GM12878 (cell line): ENCODE data around the gene SLC2A9. TPM values are rescaled to one million over a fixed set of nuclear protein-coding genes. Genes with fewer than 3 reads are reported as not detected.

ENCODE experiments used
- ATAC-seq: fragments of 200-7000 bp; cut with Tn5 transposase; 3 replicates; pipeline ENCODE4 v1.9.1; 2020; ENCODE audit warnings: mild to moderate bottlenecking, moderate library complexity
- BruUV-seq: library from RNA; stranded (reverse); fragments of 400-500 nt; replicated peaks from 2 replicates; lab custom pipeline; 2021; lab: Mats Ljungman, UMichigan
- CTCF ChIA-PET: fragments of 300-600 bp; sonication (Branson Sonifier 250); formaldehyde crosslinking; extraction: SDS; loops from one replicate; lab custom pipeline; 2021; ENCODE audit warnings: inconsistent platforms; lab: Yijun Ruan, JAX
- POLR2A ChIA-PET: fragments of 350-600 bp; formaldehyde crosslinking; extraction: SDS; loops from one replicate; lab custom pipeline; 2021; ENCODE audit warnings: inconsistent platforms; lab: Charles Lee
- RAD21 ChIA-PET: fragments of 300-600 bp; sonication (Branson Sonifier 250); formaldehyde crosslinking; loops from one replicate; lab custom pipeline; 2023; ENCODE audit warnings: antibody characterized with exemption; ENCODE audit not compliant: unreplicated experiment; lab: Charles Lee
- SMC1A ChIA-PET: fragments of 300-600 bp; sonication (Branson Sonifier 250); formaldehyde crosslinking; loops from one replicate; lab custom pipeline; 2023; ENCODE audit not compliant: unreplicated experiment, uncharacterized antibody; lab: Charles Lee
- DNase-seq: peaks from one replicate; pipeline ENCODE4 v3.0.0-alpha.2; 2011; ENCODE audit warnings: low read depth, low spot score
- FAIRE-seq: peaks from 3 replicates; lab custom pipeline; 2011; peaks lifted over from hg19 to GRCh38; lab: Jason Lieb, UNC
- H2AFZ ChIP-seq: 2 replicates; pipeline ENCODE4 v1.6.0; 2011; ENCODE audit warnings: low read depth, low read length, control low read depth; ENCODE audit not compliant: control insufficient read depth
- H3K27ac ChIP-seq: 2 replicates; pipeline ENCODE4 v1.5.1; 2011; ENCODE audit warnings: control low read depth; ENCODE audit not compliant: control insufficient read depth, insufficient read depth
- H3K27me3 ChIP-seq, 2 experiments: replicated peaks in 1 of 2; 2 replicates each; pipeline versions ENCODE4 v1.6.0 to v1.6.1; 2011; ENCODE audit warnings: low read length in 1 of 2; ENCODE audit not compliant: control insufficient read depth in 2 of 2, insufficient read depth in 2 of 2
- H3K36me3 ChIP-seq, 2 experiments: 2 replicates each; pipeline ENCODE4 v1.5.1; 2011; ENCODE audit warnings: low read length in 1 of 2; ENCODE audit not compliant: control insufficient read depth in 2 of 2, insufficient read depth in 2 of 2
- H3K4me1 ChIP-seq: 2 replicates; pipeline ENCODE4 v1.6.1; 2011; ENCODE audit warnings: mild to moderate bottlenecking, low read length, moderate library complexity, mixed read lengths; ENCODE audit not compliant: control insufficient read depth, insufficient read depth
- H3K4me2 ChIP-seq: 2 replicates; pipeline ENCODE4 v1.6.0; 2011; ENCODE audit warnings: control low read depth; ENCODE audit not compliant: control insufficient read depth, insufficient read depth
- H3K4me3 ChIP-seq: fragments of 200-600 bp; sonication (generic); 2 replicates; pipeline ENCODE4 v1.5.1; 2016
- H3K79me2 ChIP-seq: 2 replicates; pipeline ENCODE4 v1.6.0; 2011; ENCODE audit warnings: low read length; ENCODE audit not compliant: control insufficient read depth, insufficient read depth
- H3K9ac ChIP-seq: 2 replicates; pipeline ENCODE4 v1.8.0; 2011; ENCODE audit warnings: low read length, control low read depth, mixed read lengths; ENCODE audit not compliant: control insufficient read depth, insufficient read depth
- H3K9me3 ChIP-seq: replicated peaks from 3 replicates; pipeline ENCODE4 v1.5.1; 2011; ENCODE audit warnings: mild to moderate bottlenecking, low read length; ENCODE audit not compliant: control insufficient read depth, insufficient read depth
- H4K20me1 ChIP-seq: 2 replicates; pipeline ENCODE4 v1.6.0; 2011; ENCODE audit not compliant: control insufficient read depth, insufficient read depth
- JUNB ChIP-seq: IDR thresholded peaks from 2 replicates; pipeline ENCODE4 v1.6.1; 2016; ENCODE audit warnings: antibody characterized with exemption, mild to moderate bottlenecking
- PKNOX1 ChIP-seq: fragments of 450-650 bp; IDR thresholded peaks from 2 replicates; pipeline ENCODE4 v1.6.1; 2016; ENCODE audit warnings: mild to moderate bottlenecking
- ZNF687 ChIP-seq: fragments of 450-650 bp; IDR thresholded peaks from 2 replicates; pipeline ENCODE4 v1.6.1; 2017; ENCODE audit warnings: mild to moderate bottlenecking, moderate library complexity
- WGBS: methylation state at CpG from one replicate; pipeline ENCODE4 v1.1.6; 2016; ENCODE audit warnings: low lambda C conversion rate; ENCODE audit not compliant: insufficient replicate concordance, insufficient coverage; ENCODE audit errors: missing lambda C conversion rate; 5-methylcytosine and 5-hydroxymethylcytosine counted together
- in situ Hi-C: fragments of 300-500 bp; cut with MboI; formaldehyde crosslinking; loops from 9 replicates; pipeline ENCODE4 v1.14.3; 2018; ENCODE audit warnings: mixed read lengths
- intact Hi-C: fragments of 100-400 bp; cut with micrococcal nuclease; formaldehyde crosslinking; loops from one replicate; pipeline ENCODE4 v1.14.2; 2022; ENCODE audit not compliant: unreplicated experiment
- polyA plus RNA-seq, 11 experiments: library from polyadenylated mRNA; depleted of rRNA in 4 of 11; unstranded in 6 of 11; stranded (reverse) in 5 of 11; fragments of >200 nt; fragmentation: Nextera tagmentation in 4 of 11; fragmentation: Illumina TruSeq in 1 of 11; extraction: Ambion mirVana in 4 of 11; extraction: Trizol in 1 of 11; gene quantifications; 1 replicate in 1 of 11; 2 replicates in 10 of 11; pipeline versions ENCODE4 v1.2.1 to v1.2.3, GENCODE V29; 2011 to 2016; ENCODE audit warnings: inconsistent platforms in 2 of 11, missing spikeins in 2 of 11, low read depth in 1 of 11
- total RNA-seq, 4 experiments: library from RNA; depleted of rRNA in 3 of 4; stranded (reverse); fragments of >200 nt in 3 of 4; fragmentation: Illumina TruSeq in 1 of 4; extraction: Trizol in 1 of 4; gene quantifications; 2 replicates each; pipeline versions ENCODE4 v1.2.1 to v1.2.3, GENCODE V29; 2013 to 2021

SLC2A9 gene
- total and polyA plus RNA-seq, 10 of the 15 experiments (the other 5 are each of a cell fraction or from before 2014, with no cell fraction given): 0.28 to 2.8 (median 1.2) TPM

- TF ChIP-seq JUNB (peak; percentile 11; the same call in 1 of the 2 replicates), ZNF687 (0 out of 2 replicates have a peak, but pooled peaks have one; percentile 15), PKNOX1 (no peak)
- no peaks in the 10 kb centered on the region; the same call in 2 of the 3 replicates for H3K9me3 ChIP-seq
- no peak overlapping the region for H3K27ac ChIP-seq
- 38% methylated on average over 3 of the region's 3 CpGs for WGBS
- H3K27me3 ChIP-seq: no peaks in the 10 kb centered on the region; a peak in 1 of 4 replicates
- peaks cover 3% of the 10 kb centered on the region; the same call in 1 of the 2 replicates for H3K4me1 ChIP-seq
- no peaks in the 10 kb centered on the region for H3K36me3 ChIP-seq
- ChIA-PET RAD21 (interaction anchor here (0.9 to 1.0 kb wide), 2 partner anchors 8 to 196 kb away, joined by 3 to 5 read pairs; no protein-coding TSS in a partner anchor), POLR2A (no interaction called here), CTCF (interaction anchor here (2.5 kb wide), 1 partner anchor 202 kb away, joined by 11 read pairs; no protein-coding TSS in a partner anchor), SMC1A (interaction anchor here (1.1 kb wide), 1 partner anchor 306 kb away, joined by 3 read pairs; no protein-coding TSS in a partner anchor)
- DNase-seq (no peak), ATAC-seq (no peak), FAIRE-seq (no peak)
- no TSS peak for BruUV-seq
- H3K4me3 ChIP-seq: no peak overlapping the region
- H4K20me1 ChIP-seq: no peaks in the 10 kb centered on the region
- intact Hi-C loops (no loop called here), in situ Hi-C loops (no loop called here)
- H3K79me2 ChIP-seq: no peaks in the 10 kb centered on the region
- H3K9ac ChIP-seq: no peak overlapping the region
- H2AFZ ChIP-seq: no peak overlapping the region
- H3K4me2 ChIP-seq: no peak overlapping the region
These were observed 209.5 kb downstream of the SLC2A9 start for GRCh38 chr4:9811806-9812205.
